Uterus (tissue), 2 donors: ENCODE data around the gene NDC80.
A peak's percentile ranks its signal among the peaks of the same experiment; 100 is the strongest.

Experiments used
- POLR2A ChIP-seq, 2 donors: fragments of 450-650 bp; IDR thresholded peaks; one replicate each; pipeline ENCODE4 v1.6.1; 2016; ENCODE audit warnings: antibody characterized with exemption in 2 of 2, mild to moderate bottlenecking in 1 of 2, moderate library complexity in 1 of 2
- TF ChIP-seq, protein P1 (sequence below), 4 experiments: fragments of 200-600 bp in 2 of 4; fragments of 450-650 bp in 2 of 4; sonication (generic) in 2 of 4; IDR thresholded peaks; one replicate each; pipeline ENCODE4 v1.5.1; 2016 to 2019; ENCODE audit warnings: antibody characterized with exemption in 4 of 4, mild to moderate bottlenecking in 2 of 4, moderate library complexity in 1 of 4

GRCh38 chr18:2547477-2548087 lies 23.8 kb upstream of the NDC80 start:
- TF ChIP-seq, protein P1, sequence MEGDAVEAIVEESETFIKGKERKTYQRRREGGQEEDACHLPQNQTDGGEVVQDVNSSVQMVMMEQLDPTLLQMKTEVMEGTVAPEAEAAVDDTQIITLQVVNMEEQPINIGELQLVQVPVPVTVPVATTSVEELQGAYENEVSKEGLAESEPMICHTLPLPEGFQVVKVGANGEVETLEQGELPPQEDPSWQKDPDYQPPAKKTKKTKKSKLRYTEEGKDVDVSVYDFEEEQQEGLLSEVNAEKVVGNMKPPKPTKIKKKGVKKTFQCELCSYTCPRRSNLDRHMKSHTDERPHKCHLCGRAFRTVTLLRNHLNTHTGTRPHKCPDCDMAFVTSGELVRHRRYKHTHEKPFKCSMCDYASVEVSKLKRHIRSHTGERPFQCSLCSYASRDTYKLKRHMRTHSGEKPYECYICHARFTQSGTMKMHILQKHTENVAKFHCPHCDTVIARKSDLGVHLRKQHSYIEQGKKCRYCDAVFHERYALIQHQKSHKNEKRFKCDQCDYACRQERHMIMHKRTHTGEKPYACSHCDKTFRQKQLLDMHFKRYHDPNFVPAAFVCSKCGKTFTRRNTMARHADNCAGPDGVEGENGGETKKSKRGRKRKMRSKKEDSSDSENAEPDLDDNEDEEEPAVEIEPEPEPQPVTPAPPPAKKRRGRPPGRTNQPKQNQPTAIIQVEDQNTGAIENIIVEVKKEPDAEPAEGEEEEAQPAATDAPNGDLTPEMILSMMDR (IDR thresholded peaks at IDR 0.05), result peak; percentile 48 to 65 (median 50)
- TF ChIP-seq POLR2A (IDR thresholded peaks at IDR 0.05), result no peak
